GM19455 (cell line): Measurements from ENCODE around the gene NTN1.

ENCODE experiments used
- ATAC-seq: cut with Tn5 transposase; IDR thresholded peaks from one replicate; pipeline ENCODE4 v1.9.1; 2021; ENCODE audit not compliant: unreplicated experiment

The NTN1 gene

GRCh38 chr17:9035249-9035648 lies 13.9 kb downstream of the NTN1 start:
- no peak for ATAC-seq

- no peak for ATAC-seq
Observed at GRCh38 chr17:9036336-9036735, 15.0 kb downstream of the NTN1 start.

- ATAC-seq = no peak
Observed at GRCh38 chr17:9037736-9038135, 16.4 kb downstream of the NTN1 start.

GRCh38 chr17:9038380-9038779 lies 17.1 kb downstream of the NTN1 start:
- no peak for ATAC-seq

GRCh38 chr17:9044772-9045463 lies 23.6 kb downstream of the NTN1 start:
- no peak for ATAC-seq

GRCh38 chr17:9050801-9051401 lies 29.6 kb downstream of the NTN1 start:
- no peak for ATAC-seq

GRCh38 chr17:9051561-9051960 lies 30.3 kb downstream of the NTN1 start:
- no peak for ATAC-seq

- ATAC-seq = no peak
Observed at GRCh38 chr17:9052921-9053320, 31.6 kb downstream of the NTN1 start.

GRCh38 chr17:9053406-9053805 lies 32.1 kb downstream of the NTN1 start:
- no peak for ATAC-seq

GRCh38 chr17:9054126-9054975 lies 33.0 kb downstream of the NTN1 start:
- ATAC-seq = no peak

- no peak for ATAC-seq
Observed at GRCh38 chr17:9055281-9055680, 34.0 kb downstream of the NTN1 start.

- no peak for ATAC-seq
Observed at GRCh38 chr17:9056566-9056965, 35.3 kb downstream of the NTN1 start.

- ATAC-seq = no peak
Observed at GRCh38 chr17:9057310-9057709, 36.0 kb downstream of the NTN1 start.

- ATAC-seq = no peak
Observed at GRCh38 chr17:9062399-9062902, 41.1 kb downstream of the NTN1 start.

GRCh38 chr17:9064311-9064834 lies 43.1 kb downstream of the NTN1 start:
- ATAC-seq = no peak

- no peak for ATAC-seq
Observed at GRCh38 chr17:9071016-9071415, 49.7 kb downstream of the NTN1 start.

GRCh38 chr17:9071811-9072498 lies 50.6 kb downstream of the NTN1 start:
- no peak for ATAC-seq

GRCh38 chr17:9072696-9073339 lies 51.5 kb downstream of the NTN1 start:
- ATAC-seq = no peak

- ATAC-seq = no peak
Observed at GRCh38 chr17:9074131-9074530, 52.8 kb downstream of the NTN1 start.

- no peak for ATAC-seq
Observed at GRCh38 chr17:9079461-9080103, 58.3 kb downstream of the NTN1 start.
